Measurements from ENCODE around the gene TRIM44.

The TRIM44 gene

DNA sequence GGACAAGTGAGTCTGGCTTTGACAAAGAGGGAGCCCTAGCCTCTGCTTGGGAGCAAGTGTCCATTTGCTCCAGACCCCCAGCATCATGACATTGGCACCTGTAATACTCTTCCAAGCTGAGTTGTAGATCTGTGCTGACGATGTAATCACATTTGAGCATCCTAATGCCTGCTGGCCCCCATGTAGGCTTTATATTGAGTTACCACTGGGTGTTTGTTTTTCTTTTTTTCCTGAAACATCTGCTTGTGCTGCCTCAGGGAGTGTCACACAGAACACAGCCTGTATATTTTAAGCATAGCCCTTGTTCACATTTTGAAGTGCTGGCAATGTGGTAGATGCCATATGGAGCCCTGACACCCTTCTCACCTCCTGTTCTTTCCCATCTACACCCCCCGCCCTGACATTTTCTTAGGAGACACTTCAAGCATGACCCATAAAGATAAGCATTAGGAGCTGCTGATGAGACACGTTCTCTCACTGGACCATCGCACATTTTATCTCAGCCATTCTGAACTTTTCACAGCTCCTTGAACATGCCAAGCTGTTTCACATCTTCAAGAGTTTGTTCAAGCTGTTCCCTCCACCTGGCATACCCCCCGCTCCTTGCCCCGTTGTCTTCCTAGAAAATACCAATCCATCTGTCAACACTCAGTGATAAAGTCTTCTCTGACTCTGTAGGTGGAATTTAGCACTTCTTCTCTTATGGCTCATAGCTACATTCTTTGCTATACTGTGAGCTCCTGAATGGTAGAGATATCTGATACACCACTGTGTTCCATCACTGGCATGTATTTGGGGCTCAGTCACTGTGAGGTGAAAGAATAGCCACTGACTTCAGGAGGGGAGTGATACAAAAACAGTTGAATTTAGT lies 128.7 kb downstream of the TRIM44 start:
- DNase-seq (ENCODE audit: low read depth), result no peak

DNA sequence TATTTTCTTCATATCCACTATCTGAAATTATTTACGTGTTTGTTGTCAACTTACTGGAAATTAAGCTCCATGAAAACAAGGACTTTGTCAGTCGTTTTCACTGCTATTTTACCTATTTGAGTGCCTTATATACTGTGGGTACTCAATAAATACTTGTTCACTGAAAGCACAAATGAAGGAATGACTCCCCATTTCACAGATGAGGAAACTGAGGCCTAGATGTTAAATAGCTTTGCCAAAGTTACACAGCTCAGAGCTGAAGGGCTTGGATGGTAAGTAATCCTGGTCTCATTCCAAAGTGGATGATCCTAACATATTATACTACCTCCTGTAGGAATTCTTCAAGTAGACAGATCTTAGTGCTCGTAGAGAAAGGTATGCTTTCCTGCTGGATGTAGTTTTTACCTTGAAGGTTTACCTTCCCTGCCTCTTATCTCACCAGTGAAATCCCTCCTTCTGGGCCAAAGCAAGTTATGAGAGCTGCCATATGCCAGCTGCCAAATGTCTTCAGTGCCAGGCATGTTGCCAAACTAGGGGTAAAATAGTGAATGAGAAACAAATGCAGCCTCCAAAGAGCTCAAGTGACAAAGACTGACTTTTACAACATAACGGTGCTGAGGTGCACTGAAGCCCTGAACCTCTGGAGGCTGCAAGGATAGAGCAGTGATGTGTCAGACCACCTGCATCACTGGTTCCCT lies 129.7 kb downstream of the TRIM44 start:
- no peak for DNase-seq (ENCODE audit: low read depth)

DNA sequence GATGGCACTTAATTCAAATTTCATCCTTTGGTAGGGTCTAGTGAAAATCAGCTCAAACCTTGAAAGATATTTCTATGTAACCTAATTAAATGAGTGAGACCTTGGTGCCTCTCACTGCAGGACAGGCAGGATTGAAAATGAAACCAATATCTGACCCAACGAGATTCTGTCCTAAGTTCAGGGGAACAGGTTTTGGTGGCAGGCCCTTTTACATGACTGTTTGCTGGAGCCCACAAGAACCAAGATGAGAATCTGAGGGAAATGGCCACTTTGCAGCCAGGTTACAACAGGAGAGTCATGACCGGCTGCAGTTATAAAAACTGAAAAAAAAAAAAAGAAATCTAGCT lies 130.2 kb downstream of the TRIM44 start:
- DNase-seq (ENCODE audit: low read depth), result no peak

DNA sequence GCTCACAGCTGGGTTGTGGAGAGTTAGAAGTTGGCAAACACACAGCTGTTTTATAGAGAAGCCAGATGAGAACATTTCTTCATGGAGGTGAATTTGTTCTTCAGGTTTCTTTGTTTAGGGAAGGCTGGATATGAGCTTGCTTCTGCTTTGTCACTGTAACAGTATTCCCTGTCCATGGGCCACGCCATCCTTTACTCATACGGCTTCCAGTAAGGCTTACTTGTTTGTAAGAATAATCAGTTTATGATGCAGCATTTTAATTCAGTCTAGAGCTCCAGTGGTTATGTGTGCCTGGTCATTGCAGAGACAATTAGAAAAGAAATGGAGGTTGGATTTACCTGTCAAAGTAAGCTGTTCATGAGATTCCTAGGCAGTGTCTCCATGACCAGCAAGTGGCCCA lies 131.8 kb downstream of the TRIM44 start:
- no peak for DNase-seq (ENCODE audit: low read depth)

DNA sequence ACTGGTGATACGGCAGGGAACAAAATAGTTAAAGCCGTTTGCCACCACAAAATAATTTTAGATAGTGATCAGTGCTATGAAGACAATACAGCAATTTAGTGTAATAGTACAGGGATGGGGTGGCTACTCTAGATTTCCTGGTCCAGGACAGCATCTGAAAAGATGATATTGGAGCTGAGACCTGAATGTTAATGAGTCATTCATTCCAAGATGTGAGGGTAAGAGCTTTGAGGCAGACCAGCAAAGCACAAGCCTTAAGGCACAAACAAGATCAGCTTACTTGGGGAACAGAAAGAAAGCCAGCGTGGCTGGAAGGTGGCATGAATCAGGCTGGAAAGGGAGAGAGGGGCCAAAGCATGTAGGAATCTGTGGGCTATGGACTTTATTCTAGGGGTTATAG lies 132.3 kb downstream of the TRIM44 start:
- no peak for DNase-seq (ENCODE audit: low read depth)

DNA sequence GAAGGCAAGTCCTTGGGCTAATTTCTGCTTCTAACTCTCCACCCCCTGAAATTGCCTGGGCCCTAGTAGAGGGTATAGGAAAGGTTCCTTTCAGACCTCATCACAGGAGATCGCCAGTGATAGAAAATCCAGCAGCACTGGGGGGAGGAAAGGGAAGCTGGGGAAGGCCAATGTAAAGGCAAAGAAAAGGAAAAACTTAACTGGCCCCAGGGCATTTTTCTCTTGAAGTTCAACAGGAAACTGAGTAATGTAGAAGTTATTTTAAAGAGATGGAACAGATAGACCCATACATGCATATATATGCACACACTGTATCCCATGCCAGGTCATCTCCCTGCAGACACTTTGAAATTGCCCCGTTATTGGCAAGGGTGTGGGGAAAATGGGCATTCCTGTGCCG lies 134.0 kb downstream of the TRIM44 start:
- DNase-seq (ENCODE audit: low read depth), result no peak

DNA sequence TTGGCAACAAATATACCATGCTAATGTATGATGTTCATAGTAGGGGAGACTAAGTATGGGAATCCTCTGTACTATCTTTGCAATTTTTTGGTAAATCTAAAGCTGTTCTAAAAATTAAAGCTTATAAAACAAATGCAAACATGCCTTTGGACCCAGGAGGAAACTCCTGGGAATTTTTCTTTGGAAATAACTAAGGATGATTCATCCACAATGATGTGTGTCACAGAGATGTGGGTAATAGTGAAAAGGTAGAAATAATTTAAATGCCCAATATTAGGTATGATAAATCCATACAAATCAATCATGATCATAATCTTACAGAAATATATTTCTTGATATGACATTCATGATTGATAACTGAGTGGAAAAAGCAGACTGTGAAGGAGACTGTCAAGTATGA lies 135.8 kb downstream of the TRIM44 start:
- no peak for DNase-seq (ENCODE audit: low read depth)

DNA sequence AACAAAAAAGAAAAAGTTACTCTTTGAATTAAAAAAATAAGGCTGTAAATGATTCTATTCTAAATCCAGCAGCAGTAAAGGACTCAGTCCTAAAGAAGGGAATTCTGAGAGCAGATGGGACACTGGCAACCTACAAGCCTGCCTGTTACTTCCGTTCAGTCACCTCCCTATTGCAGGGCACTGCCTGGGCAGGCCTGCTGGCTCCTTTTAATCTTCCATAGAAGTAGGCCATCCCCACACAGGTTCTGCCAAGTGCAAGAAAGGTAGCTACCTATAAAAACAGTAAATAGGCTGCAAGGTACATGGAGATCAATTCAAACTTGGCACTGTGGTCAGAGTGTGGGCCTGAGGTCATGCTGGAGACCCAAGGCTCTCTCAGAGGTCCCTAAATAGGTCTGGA lies 136.4 kb downstream of the TRIM44 start:
- no peak for DNase-seq (ENCODE audit: low read depth)

DNA sequence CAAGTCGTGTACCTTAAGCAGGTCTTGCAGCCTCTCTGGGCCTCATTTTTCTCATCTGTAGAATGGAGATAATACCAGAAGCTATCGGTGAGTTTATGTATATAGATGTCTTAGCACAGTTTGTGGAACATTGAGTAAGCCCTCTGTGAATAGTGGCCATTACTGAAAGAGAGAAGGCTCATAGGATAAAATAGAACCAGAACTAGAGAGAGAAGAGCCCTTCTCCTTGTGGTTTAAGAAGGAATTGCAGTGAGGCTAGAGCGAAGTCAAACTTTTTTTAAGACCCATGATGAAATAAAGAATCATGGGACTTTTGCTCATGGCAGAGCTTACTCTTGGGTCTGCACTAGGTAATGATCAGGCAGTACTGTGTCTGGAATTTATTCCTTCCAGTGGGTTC lies 137.1 kb downstream of the TRIM44 start:
- no peak for DNase-seq (ENCODE audit: low read depth)

DNA sequence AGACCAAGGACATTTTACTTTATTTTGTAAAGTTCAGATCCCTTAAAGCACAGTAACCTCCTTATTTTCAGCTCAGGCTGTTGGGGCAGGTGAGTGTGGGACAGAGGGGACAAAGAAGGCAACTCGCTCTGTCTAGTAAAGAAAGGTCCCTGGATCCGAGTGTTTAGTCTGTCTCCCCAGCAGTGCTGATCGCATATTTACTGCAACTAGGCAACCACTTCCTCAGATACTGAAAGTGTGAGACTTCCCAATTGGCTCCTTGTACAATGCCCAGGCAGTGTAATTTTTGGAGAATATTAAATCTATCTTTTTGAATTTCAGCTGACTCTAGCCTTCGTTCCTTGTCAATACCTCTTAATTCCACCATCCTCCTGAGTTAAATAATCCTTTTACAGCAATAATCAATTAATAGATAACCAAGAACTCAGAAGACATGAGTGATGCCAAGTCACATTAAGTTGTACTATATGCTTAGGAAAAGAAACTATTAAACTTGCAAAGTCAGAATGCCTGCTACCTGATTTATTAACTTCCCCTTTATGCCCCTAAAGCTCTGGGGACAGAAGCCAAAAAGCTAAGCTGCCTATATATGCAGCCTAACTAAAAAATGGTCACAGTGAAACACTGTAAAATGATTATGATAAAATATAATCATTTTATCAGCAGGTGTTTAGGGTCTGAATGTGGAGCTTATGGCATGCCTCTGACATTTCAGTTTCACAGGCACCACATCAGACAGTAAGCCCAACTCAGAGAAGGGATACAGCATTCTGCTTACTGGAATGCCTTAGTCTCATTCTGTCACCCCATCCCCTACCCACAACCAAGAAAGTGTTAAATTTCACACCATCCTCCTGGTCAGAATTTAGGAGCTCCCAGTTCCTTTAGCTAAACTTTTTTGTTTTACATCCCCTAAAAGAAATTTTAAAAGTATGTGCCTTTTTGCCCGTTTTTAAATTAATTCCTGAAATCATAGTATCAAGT lies 138.7 kb downstream of the TRIM44 start:
- no peak for DNase-seq (ENCODE audit: low read depth)

DNA sequence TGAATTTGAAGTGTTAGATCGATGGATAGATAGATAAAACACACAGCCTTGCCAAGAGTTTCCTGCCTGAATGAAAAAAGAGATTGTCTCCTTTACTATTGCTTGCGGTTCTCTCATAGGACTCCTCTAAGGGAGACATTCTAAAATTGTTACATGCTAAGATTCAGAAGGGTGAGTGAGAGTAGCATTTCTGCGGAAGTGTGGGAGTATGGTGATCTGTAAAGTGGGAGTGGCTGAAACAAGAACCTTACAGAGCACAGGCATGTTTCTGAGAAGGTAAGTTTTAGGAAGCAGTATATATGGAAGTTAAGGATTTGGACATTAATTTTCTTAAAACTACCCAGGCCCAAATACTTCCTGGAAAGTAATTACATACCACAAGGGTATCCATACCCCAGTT lies 139.6 kb downstream of the TRIM44 start:
- DNase-seq (ENCODE audit: low read depth), result no peak

DNA sequence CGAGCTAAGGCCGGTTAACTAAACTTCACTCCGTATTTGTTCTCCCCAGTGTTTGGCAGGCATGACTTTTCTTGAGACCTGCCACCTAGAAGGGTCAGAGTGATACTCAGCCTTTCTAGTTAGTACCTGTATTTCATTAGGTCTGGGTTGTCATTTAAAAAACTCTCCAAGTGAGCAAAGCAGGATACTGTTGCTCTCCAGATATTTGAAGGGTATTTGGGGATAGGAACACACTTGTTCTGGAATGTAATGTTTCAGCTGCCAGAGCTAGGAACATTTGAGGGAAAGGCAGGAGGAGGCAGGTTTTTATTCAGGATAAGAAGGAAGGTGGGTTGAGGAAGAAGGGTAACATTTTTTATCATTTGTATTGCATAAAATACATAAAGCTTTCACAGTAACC lies 140.1 kb downstream of the TRIM44 start:
- no peak for DNase-seq (ENCODE audit: low read depth)

DNA sequence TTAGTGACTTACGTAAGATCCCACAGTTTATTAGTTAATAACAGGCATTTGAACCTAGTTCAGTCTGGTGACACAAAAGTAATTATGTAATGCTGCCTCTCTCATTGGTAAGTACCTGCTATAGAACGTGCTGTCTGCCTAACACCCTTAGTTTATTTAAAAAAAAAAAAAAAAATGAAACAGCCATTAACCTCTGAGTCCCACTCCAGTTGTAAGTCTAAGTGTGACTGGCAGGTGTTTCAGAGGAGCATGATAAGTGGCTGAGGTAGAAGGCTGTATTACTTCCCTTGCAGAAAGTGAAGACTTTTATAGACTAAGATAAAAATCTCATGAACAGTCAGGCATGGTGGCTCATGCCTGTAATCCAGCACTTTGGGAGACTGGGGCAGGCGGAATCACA lies 140.5 kb downstream of the TRIM44 start:
- no peak for DNase-seq (ENCODE audit: low read depth)

DNA sequence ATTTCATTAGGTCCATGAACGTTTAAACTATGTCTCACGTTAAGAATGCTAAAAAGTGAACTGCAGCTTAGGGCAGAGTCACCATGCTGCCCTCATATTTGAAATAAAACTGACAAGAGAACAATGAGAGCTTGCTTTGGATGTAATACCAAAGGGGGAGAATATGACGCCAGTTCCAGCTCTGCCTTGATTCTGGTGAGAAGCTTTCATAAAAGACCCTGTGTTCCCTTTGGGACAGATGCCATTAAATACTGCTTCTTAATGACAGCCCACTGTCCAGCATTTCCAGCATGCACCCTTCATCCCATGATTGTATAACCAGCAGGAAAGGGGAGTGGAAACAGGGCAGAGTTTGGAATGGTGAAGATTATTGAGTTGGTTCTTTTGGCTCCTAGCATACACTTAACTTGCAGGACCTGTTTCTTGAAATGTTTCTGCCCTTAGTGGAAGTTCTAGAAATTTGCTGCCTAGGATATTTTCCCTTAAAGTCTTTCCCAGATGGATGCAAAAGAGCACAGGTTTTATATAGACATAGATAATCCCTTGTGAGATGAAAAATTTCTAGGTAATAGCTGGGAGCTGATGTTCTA lies 142.0 kb downstream of the TRIM44 start:
- no peak for DNase-seq (ENCODE audit: low read depth)

DNA sequence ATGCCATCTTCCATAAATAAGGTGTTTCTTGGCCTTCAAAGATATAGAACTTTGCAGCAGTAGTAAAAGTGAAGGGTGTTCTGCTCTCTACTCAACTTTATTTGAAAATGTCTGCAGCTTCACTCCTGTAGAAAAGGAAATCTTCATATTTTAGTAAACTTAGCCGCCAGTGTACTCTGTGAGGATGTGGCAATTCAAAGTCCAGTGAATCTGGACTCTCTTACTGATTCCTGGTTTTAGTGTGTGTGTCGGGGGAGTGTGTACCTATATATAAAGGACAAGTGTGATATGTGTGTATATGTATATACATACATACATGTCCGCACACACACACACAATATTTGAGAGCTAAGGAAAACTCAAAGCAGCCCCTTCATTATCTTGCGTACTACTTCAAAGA lies 147.0 kb downstream of the TRIM44 start:
- DNase-seq (ENCODE audit: low read depth), result no peak

DNA sequence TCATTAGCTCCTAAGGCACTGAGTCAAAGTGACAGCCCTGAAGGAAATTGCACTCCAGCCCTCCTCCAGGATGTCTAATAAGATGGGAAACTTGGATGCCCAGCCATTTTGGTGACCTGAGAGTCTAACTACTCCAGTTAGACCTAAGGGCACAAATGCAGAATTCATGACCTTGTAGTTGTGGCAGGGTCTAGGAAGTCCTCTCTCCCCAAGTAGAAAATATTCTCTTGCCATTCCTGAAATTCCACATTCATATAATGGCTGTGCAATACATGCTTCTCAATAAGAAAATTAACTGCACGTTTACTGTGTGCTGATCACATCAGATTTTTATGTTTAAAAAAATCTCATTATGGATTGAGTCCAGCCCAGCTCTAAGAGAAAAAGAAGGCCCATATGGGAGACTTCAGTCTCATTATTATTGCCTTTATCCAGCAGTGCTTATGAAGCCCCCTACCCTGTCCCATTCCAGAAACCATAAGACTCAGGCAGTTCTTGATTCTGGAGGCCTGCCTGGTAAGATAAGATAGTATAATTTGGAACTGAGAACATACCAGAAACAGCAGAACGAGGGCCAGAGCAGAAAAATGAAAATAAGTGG lies 147.6 kb downstream of the TRIM44 start:
- DNase-seq (ENCODE audit: low read depth), result no peak

DNA sequence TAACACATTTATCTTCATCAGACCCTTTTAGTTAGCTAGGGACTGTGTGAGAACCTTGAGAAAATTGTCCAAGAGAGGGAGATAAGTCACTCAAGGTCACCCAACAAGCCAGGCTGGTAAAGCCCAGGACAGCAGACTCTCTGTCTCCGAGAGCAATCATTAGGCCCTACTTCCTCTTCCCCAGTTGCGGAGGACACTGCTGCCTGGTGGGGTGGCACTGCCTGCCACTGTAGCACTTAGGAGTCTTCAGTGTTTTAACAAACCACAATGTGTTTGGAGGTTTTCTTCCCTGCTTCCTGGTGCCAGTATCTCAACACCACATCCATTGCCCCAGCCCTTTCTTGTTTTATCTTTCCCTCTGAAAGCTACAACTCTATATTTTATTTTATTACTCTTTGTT lies 149.2 kb downstream of the TRIM44 start:
- no peak for DNase-seq (ENCODE audit: low read depth)

DNA sequence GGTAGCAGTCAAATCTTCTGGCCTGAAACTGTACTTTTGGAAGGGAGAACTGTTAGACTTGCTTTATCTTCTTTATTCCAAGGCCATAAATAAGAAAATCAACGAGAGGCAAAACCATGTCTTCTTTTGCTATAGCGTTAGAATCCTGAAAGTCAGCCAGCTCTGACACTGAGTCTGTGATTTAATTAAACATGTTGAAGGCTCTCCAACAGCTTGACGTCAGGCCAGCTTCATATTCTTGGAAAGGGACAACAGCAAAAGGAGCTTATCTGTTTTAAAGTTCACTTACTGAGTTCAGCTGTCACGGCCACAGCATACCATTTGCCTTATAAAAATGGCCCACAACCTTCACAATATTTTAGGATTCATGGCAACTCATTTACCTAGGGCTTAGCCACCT lies 150.3 kb downstream of the TRIM44 start:
- no peak for DNase-seq (ENCODE audit: low read depth)

DNA sequence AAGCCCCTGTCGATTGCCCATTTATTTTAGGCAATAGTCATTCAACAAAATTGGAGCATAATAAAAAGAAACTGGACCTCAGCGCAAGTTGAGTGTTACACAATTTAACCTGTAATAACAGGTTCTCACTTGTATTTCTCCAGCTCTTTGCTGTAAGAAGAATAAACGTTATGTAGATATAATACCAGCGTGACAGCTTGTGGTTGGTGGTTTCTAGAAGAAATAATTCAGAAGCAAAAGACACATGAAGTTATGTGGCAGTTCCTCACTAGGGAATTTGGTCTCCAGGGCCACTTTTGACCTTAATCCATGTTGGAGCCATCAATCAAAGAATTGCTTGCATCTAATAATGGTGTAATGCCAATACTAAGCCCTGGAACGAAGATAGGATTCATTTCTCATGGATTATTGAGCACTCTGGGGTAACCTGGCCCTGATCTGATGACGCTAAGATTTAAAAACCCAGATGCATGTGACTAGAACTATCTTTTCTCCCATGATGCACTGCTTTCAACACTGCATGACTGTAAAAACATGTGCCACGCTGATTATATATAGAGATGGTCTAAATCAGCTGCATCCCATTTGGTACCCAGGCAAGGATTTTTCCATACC lies 151.6 kb downstream of the TRIM44 start:
- DNase-seq (ENCODE audit: low read depth), result no peak

DNA sequence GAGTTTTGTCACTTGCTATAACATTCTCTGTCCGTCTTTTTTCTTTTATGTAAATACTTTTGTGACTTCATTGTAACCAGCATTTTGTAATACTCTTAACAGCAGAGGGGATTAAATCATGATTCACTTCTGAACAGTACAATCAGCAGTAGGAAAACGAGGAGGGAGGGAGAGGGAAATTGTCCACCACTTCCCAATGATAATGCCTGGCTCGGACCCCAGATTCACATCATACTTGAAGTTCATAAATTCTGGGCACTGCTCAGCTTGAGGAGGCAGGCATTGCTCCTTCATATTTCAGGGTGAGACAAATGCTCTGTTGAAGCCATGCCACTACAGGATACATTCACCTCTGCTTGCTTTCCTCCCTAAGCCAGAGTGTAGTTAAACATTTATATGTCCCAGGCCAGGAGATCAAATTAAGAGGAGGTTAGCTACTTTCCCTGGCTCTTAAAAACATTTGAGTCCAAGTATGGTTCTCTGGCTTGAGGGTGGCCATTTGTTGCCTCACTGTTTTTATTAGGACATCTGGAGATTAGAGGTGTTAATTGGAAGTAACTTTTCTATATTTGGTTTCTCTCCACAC lies 152.2 kb downstream of the TRIM44 start:
- no peak for DNase-seq (ENCODE audit: low read depth)

All from stimulated activated CD4-positive, alpha-beta T cell treated with anti-CD3 and anti-CD28 coated beads, Interleukin-2, amount 100 ng/mL, for 4 hours (primary cell).